Activated T-helper 17 cell treated with anti-CD3 and anti-CD28 coated beads, Interleukin-2, amount 50 U/mL, for 72 hours (primary cell): Measurements from ENCODE around the gene HMX1. TPM values are rescaled to one million over a fixed set of nuclear protein-coding genes. Genes with fewer than 3 reads are reported as not detected.

Experiments used
- ATAC-seq: fragments of 150-1000 bp; cut with Tn5 transposase; replicated peaks from 2 replicates; pipeline ENCODE4 v1.10.0; 2021; ENCODE audit warnings: mild to moderate bottlenecking, moderate library complexity
- H3K27ac Mint-ChIP-seq: one replicate; pipeline ENCODE4 v1.8.0; 2022; ENCODE audit warnings: mixed read lengths
- H3K27me3 Mint-ChIP-seq: one replicate; pipeline ENCODE4 v1.8.0; 2022; ENCODE audit warnings: mixed read lengths
- H3K36me3 Mint-ChIP-seq: one replicate; pipeline ENCODE4 v1.8.0; 2022; ENCODE audit warnings: low read depth, mild to moderate bottlenecking, mixed read lengths
- H3K4me1 Mint-ChIP-seq: one replicate; pipeline ENCODE4 v1.8.0; 2022; ENCODE audit warnings: mixed read lengths
- H3K4me3 Mint-ChIP-seq: one replicate; pipeline ENCODE4 v1.8.0; 2022; ENCODE audit warnings: mild to moderate bottlenecking, mixed read lengths
- H3K9me3 Mint-ChIP-seq: one replicate; pipeline ENCODE4 v1.8.0; 2022; ENCODE audit warnings: mixed read lengths
- total RNA-seq, 2 donors: library from RNA; stranded (reverse); gene quantifications; one replicate each; pipeline ENCODE4 v1.2.3, GENCODE V29; 2022

HMX1 gene
- total RNA-seq, 2 donors from 2014 or later = not detected

- H3K4me3 Mint-ChIP-seq = no peak overlapping the region
- no peak overlapping the region for H3K27ac Mint-ChIP-seq
- H3K4me1 Mint-ChIP-seq = no peaks in the 10 kb centered on the region
- no peak for ATAC-seq
- no peaks in the 10 kb centered on the region for H3K27me3 Mint-ChIP-seq
- no peaks in the 10 kb centered on the region for H3K9me3 Mint-ChIP-seq
- H3K36me3 Mint-ChIP-seq = no peaks in the 10 kb centered on the region
Measured at GRCh38 chr4:8913121-8913857, 41.6 kb upstream of the HMX1 start.

GRCh38 chr4:8912506-8912905 is 40.9 kb upstream of the HMX1 start:
- H3K36me3 Mint-ChIP-seq = no peaks in the 10 kb centered on the region
- no peak overlapping the region for H3K27ac Mint-ChIP-seq
- H3K27me3 Mint-ChIP-seq = no peaks in the 10 kb centered on the region
- H3K4me1 Mint-ChIP-seq = no peaks in the 10 kb centered on the region
- no peak for ATAC-seq
- no peaks in the 10 kb centered on the region for H3K9me3 Mint-ChIP-seq
- H3K4me3 Mint-ChIP-seq = no peak overlapping the region

GRCh38 chr4:8912089-8912455 is 40.4 kb upstream of the HMX1 start:
- Mint-ChIP-seq H3K4me1 (no peaks in the 10 kb centered on the region), H3K4me3 (no peak overlapping the region), H3K27me3 (peaks cover under 1% of the 10 kb centered on the region), H3K36me3 (no peaks in the 10 kb centered on the region), H3K27ac (no peak overlapping the region), H3K9me3 (no peaks in the 10 kb centered on the region)
- no peak for ATAC-seq

GRCh38 chr4:8911316-8912088 is 39.9 kb upstream of the HMX1 start:
- no peak overlapping the region for H3K27ac Mint-ChIP-seq
- no peaks in the 10 kb centered on the region for H3K9me3 Mint-ChIP-seq
- H3K4me3 Mint-ChIP-seq = no peak overlapping the region
- peaks cover 5% of the 10 kb centered on the region for H3K27me3 Mint-ChIP-seq
- H3K36me3 Mint-ChIP-seq = no peaks in the 10 kb centered on the region
- no peak for ATAC-seq
- no peaks in the 10 kb centered on the region for H3K4me1 Mint-ChIP-seq

GRCh38 chr4:8910822-8911315 is 39.2 kb upstream of the HMX1 start:
- Mint-ChIP-seq H3K36me3 (no peaks in the 10 kb centered on the region), H3K9me3 (no peaks in the 10 kb centered on the region), H3K27ac (no peak overlapping the region), H3K4me3 (no peak overlapping the region), H3K27me3 (peaks cover 5% of the 10 kb centered on the region), H3K4me1 (no peaks in the 10 kb centered on the region)
- ATAC-seq = no peak

- Mint-ChIP-seq H3K4me3 (no peak overlapping the region), H3K27me3 (peaks cover 5% of the 10 kb centered on the region), H3K27ac (no peak overlapping the region), H3K36me3 (no peaks in the 10 kb centered on the region), H3K9me3 (no peaks in the 10 kb centered on the region), H3K4me1 (no peaks in the 10 kb centered on the region)
- no peak for ATAC-seq
Measured at GRCh38 chr4:8910100-8910821, 38.6 kb upstream of the HMX1 start.

- H3K36me3 Mint-ChIP-seq = no peaks in the 10 kb centered on the region
- no peaks in the 10 kb centered on the region for H3K4me1 Mint-ChIP-seq
- peaks cover 5% of the 10 kb centered on the region for H3K27me3 Mint-ChIP-seq
- H3K9me3 Mint-ChIP-seq = no peaks in the 10 kb centered on the region
- no peak overlapping the region for H3K4me3 Mint-ChIP-seq
- ATAC-seq = no peak
- H3K27ac Mint-ChIP-seq = no peak overlapping the region
Measured at GRCh38 chr4:8909548-8909947, 37.9 kb upstream of the HMX1 start.

- no peaks in the 10 kb centered on the region for H3K4me1 Mint-ChIP-seq
- H3K36me3 Mint-ChIP-seq = no peaks in the 10 kb centered on the region
- no peak for ATAC-seq
- H3K27ac Mint-ChIP-seq = no peak overlapping the region
- H3K27me3 Mint-ChIP-seq = peaks cover 5% of the 10 kb centered on the region
- H3K9me3 Mint-ChIP-seq = no peaks in the 10 kb centered on the region
- no peak overlapping the region for H3K4me3 Mint-ChIP-seq
Measured at GRCh38 chr4:8908206-8908893, 36.7 kb upstream of the HMX1 start.

GRCh38 chr4:8907596-8908205 is 36.1 kb upstream of the HMX1 start:
- Mint-ChIP-seq H3K27me3 (peaks cover 5% of the 10 kb centered on the region), H3K4me3 (no peak overlapping the region), H3K36me3 (no peaks in the 10 kb centered on the region), H3K9me3 (no peaks in the 10 kb centered on the region), H3K27ac (no peak overlapping the region), H3K4me1 (no peaks in the 10 kb centered on the region)
- no peak for ATAC-seq

- H3K4me1 Mint-ChIP-seq = no peaks in the 10 kb centered on the region
- no peaks in the 10 kb centered on the region for H3K9me3 Mint-ChIP-seq
- H3K27me3 Mint-ChIP-seq = peaks cover 5% of the 10 kb centered on the region
- no peaks in the 10 kb centered on the region for H3K36me3 Mint-ChIP-seq
- H3K4me3 Mint-ChIP-seq = no peak overlapping the region
- ATAC-seq = no peak
- H3K27ac Mint-ChIP-seq = no peak overlapping the region
Measured at GRCh38 chr4:8906991-8907595, 35.5 kb upstream of the HMX1 start.

- Mint-ChIP-seq H3K9me3 (peaks cover under 1% of the 10 kb centered on the region), H3K27me3 (peaks cover 5% of the 10 kb centered on the region), H3K27ac (no peak overlapping the region), H3K4me1 (no peaks in the 10 kb centered on the region), H3K4me3 (no peak overlapping the region), H3K36me3 (no peaks in the 10 kb centered on the region)
- ATAC-seq = no peak
Measured at GRCh38 chr4:8906668-8906970, 35.0 kb upstream of the HMX1 start.

- Mint-ChIP-seq H3K27ac (no peak overlapping the region), H3K27me3 (peaks cover 5% of the 10 kb centered on the region), H3K4me3 (no peak overlapping the region), H3K36me3 (no peaks in the 10 kb centered on the region), H3K4me1 (no peaks in the 10 kb centered on the region), H3K9me3 (peaks cover 5% of the 10 kb centered on the region)
- no peak for ATAC-seq
Measured at GRCh38 chr4:8905773-8906667, 34.4 kb upstream of the HMX1 start.

- no peak for ATAC-seq
- Mint-ChIP-seq H3K4me1 (no peaks in the 10 kb centered on the region), H3K36me3 (no peaks in the 10 kb centered on the region), H3K27me3 (peaks cover 5% of the 10 kb centered on the region), H3K9me3 (peaks cover 5% of the 10 kb centered on the region), H3K27ac (no peak overlapping the region), H3K4me3 (no peak overlapping the region)
Measured at GRCh38 chr4:8905226-8905772, 33.7 kb upstream of the HMX1 start.
